Measurements from ENCODE around the gene ATXN7. TPM values are rescaled to one million over a fixed set of nuclear protein-coding genes. Genes with fewer than 3 reads are reported as not detected.

Gene ATXN7
- total and polyA plus RNA-seq, 4 donors, result 2.8 to 13.6 (median 5.6) TPM

DNA sequence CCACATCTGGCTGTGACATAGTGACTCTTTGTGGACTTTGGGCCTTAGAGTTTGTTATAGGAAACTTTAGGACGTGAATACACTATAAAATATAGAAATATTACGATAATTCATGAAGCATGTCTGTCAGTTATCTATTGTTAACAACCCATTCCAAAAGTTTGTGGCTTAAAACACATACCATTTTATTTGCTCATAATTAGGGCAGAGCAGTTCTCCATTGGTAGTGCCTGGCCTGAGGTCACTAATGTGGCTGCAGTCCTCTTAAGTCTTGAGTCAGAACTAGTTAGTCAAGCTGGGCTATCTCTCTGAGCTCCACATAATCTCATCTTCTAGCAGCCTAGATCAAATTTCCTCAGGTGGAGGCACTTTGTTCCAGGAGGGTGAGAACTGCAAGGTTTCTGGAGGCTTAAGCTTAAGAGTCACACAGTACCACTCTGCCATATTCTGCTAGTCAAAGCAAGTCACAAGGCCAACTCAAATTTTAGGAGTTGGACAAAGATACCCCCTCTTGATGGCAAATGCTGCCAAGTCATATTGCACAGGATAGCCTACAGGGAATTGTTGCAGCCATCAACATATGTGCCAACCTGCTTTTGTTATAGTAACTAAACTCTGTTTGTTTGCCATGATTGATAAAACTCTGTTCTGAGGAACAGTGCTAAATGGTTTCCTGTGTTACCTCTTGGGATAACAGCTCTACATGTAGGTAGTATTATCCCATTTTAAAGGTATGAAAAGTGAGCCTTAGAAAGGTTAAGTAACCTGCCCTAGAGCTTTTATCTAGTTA is 8.7 kb downstream of the ATXN7 start:
- no peak overlapping the region for H3K9ac ChIP-seq (ENCODE audit: low read depth in 1 of 2, low read length in 2 of 2)

More for the DNA sequence above, 8.7 kb downstream of the ATXN7 start:
- no peak overlapping the region for H3K4me3 ChIP-seq (ENCODE audit: low read depth in 1 of 3, low read length in 3 of 3)
- no peak for DNase-seq (ENCODE audit: low spot score)
- H3K9me3 ChIP-seq (ENCODE audit: control insufficient read depth in 4 of 4, low read length in 3 of 4), result no peaks in the 10 kb centered on the region
- no peaks in the 10 kb centered on the region for H3K4me1 ChIP-seq (ENCODE audit: control insufficient read depth in 4 of 4, insufficient read depth in 4 of 4, low read length in 3 of 4)
- H3K36me3 ChIP-seq (ENCODE audit: control insufficient read depth in 4 of 4, insufficient read depth in 3 of 4, low read depth in 1 of 4, low read length in 3 of 4), result no peaks in the 10 kb centered on the region
- H3K27ac ChIP-seq (ENCODE audit: low read depth in 1 of 2, low read length in 2 of 2), result no peak overlapping the region
- TF ChIP-seq, protein P1, sequence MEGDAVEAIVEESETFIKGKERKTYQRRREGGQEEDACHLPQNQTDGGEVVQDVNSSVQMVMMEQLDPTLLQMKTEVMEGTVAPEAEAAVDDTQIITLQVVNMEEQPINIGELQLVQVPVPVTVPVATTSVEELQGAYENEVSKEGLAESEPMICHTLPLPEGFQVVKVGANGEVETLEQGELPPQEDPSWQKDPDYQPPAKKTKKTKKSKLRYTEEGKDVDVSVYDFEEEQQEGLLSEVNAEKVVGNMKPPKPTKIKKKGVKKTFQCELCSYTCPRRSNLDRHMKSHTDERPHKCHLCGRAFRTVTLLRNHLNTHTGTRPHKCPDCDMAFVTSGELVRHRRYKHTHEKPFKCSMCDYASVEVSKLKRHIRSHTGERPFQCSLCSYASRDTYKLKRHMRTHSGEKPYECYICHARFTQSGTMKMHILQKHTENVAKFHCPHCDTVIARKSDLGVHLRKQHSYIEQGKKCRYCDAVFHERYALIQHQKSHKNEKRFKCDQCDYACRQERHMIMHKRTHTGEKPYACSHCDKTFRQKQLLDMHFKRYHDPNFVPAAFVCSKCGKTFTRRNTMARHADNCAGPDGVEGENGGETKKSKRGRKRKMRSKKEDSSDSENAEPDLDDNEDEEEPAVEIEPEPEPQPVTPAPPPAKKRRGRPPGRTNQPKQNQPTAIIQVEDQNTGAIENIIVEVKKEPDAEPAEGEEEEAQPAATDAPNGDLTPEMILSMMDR (IDR thresholded peaks at IDR 0.05; ENCODE audit: low read depth, low read length, missing input control), result no peak
- TF ChIP-seq FOXA1 (IDR thresholded peaks at IDR 0.05) (no peak), RAD21 (IDR thresholded peaks at IDR 0.05) (no peak), NR2F2 (IDR thresholded peaks at IDR 0.05) (no peak), TAF1 (conservative IDR thresholded peaks at IDR 0.05) (no peak), GABPA (IDR thresholded peaks at IDR 0.05 in 1 of 2, conservative IDR thresholded peaks at IDR 0.05 in 1 of 2) (no peak), FOXA2 (IDR thresholded peaks at IDR 0.05) (no peak), HNF4G (IDR thresholded peaks at IDR 0.05) (no peak), HNF4A (conservative IDR thresholded peaks at IDR 0.05) (no peak), SP1 (IDR thresholded peaks at IDR 0.05) (no peak), JUND (IDR thresholded peaks at IDR 0.05) (no peak), YY1 (IDR thresholded peaks at IDR 0.05) (no peak), EGR1 (IDR thresholded peaks at IDR 0.05; ENCODE audit: low read depth in 2 of 2) (no peak), RXRA (IDR thresholded peaks at IDR 0.05) (no peak)
- TF ChIP-seq, protein P2, sequence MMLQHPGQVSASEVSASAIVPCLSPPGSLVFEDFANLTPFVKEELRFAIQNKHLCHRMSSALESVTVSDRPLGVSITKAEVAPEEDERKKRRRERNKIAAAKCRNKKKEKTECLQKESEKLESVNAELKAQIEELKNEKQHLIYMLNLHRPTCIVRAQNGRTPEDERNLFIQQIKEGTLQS (IDR thresholded peaks at IDR 0.05), result no peak
- TF ChIP-seq, protein P3, sequence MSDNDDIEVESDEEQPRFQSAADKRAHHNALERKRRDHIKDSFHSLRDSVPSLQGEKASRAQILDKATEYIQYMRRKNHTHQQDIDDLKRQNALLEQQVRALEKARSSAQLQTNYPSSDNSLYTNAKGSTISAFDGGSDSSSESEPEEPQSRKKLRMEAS (IDR thresholded peaks at IDR 0.05), result no peak
- TF ChIP-seq, protein P4, sequence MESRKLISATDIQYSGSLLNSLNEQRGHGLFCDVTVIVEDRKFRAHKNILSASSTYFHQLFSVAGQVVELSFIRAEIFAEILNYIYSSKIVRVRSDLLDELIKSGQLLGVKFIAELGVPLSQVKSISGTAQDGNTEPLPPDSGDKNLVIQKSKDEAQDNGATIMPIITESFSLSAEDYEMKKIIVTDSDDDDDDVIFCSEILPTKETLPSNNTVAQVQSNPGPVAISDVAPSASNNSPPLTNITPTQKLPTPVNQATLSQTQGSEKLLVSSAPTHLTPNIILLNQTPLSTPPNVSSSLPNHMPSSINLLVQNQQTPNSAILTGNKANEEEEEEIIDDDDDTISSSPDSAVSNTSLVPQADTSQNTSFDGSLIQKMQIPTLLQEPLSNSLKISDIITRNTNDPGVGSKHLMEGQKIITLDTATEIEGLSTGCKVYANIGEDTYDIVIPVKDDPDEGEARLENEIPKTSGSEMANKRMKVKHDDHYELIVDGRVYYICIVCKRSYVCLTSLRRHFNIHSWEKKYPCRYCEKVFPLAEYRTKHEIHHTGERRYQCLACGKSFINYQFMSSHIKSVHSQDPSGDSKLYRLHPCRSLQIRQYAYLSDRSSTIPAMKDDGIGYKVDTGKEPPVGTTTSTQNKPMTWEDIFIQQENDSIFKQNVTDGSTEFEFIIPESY (IDR thresholded peaks at IDR 0.05), result no peak
- TF ChIP-seq, protein P5, sequence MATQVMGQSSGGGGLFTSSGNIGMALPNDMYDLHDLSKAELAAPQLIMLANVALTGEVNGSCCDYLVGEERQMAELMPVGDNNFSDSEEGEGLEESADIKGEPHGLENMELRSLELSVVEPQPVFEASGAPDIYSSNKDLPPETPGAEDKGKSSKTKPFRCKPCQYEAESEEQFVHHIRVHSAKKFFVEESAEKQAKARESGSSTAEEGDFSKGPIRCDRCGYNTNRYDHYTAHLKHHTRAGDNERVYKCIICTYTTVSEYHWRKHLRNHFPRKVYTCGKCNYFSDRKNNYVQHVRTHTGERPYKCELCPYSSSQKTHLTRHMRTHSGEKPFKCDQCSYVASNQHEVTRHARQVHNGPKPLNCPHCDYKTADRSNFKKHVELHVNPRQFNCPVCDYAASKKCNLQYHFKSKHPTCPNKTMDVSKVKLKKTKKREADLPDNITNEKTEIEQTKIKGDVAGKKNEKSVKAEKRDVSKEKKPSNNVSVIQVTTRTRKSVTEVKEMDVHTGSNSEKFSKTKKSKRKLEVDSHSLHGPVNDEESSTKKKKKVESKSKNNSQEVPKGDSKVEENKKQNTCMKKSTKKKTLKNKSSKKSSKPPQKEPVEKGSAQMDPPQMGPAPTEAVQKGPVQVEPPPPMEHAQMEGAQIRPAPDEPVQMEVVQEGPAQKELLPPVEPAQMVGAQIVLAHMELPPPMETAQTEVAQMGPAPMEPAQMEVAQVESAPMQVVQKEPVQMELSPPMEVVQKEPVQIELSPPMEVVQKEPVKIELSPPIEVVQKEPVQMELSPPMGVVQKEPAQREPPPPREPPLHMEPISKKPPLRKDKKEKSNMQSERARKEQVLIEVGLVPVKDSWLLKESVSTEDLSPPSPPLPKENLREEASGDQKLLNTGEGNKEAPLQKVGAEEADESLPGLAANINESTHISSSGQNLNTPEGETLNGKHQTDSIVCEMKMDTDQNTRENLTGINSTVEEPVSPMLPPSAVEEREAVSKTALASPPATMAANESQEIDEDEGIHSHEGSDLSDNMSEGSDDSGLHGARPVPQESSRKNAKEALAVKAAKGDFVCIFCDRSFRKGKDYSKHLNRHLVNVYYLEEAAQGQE (IDR thresholded peaks at IDR 0.05), result no peak
- WGBS, result 95% methylated on average over 2 of the region's 2 CpGs
- no peaks in the 10 kb centered on the region for H3K27me3 ChIP-seq (ENCODE audit: control insufficient read depth in 4 of 4, insufficient read depth in 4 of 4, low read length in 3 of 4)

All from liver (tissue), 9 donors.